HuH-7.5 (cell line): Measurements from ENCODE around the gene ANKRD44.
"Not testable (repeated sequence)": the region's sequence is repeated elsewhere in the genome, so short reads cannot be mapped to it uniquely, and the experiment has no call there.

Experiments
- DNase-seq: peaks from one replicate; pipeline ENCODE4 v3.0.0; 2011; ENCODE audit warnings: low spot score

The ANKRD44 gene

DNA sequence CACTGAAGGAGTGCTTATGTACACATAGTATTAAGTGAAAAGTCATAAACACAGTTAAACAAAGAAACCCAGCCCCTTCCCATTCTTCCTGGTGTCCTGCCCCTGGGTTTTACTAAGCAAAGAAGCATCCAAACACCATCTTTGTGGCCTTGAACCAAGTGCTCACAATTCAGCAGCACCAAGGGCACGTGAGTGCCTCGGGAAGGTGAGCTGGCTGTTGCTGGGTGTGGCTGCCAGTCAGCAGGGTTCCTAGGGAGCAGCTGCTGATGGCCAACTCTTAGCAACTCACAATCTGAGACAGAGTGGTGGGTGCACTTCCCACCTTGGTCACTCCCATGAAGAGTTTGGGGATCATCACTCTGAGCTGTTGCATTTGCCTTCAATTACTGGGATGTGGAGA, 286.4 kb downstream of the ANKRD44 start:
- no peak for DNase-seq

GRCh38 chr2:197020921-197021320, 289.7 kb downstream of the ANKRD44 start:
- not testable (repeated sequence) for DNase-seq

DNA sequence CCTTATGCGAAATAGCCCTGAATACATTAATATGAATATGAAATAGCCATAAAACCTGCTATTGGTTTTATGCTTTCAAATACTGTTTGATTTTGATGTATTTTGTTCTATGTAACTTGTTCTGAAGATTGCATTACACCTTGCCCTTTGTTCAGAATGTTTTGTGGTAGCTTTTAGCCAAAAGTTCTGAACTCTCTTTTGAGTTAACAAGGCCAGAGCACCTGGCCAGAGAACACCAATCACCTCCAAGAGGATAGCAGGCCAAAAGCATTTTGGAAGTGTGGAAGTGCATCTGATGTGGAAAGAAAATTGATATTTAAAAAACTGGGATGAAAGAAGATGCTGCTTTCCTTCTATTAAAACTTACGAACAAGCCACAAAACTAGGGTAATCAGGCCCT, 297.5 kb downstream of the ANKRD44 start:
- DNase-seq: no peak

DNA sequence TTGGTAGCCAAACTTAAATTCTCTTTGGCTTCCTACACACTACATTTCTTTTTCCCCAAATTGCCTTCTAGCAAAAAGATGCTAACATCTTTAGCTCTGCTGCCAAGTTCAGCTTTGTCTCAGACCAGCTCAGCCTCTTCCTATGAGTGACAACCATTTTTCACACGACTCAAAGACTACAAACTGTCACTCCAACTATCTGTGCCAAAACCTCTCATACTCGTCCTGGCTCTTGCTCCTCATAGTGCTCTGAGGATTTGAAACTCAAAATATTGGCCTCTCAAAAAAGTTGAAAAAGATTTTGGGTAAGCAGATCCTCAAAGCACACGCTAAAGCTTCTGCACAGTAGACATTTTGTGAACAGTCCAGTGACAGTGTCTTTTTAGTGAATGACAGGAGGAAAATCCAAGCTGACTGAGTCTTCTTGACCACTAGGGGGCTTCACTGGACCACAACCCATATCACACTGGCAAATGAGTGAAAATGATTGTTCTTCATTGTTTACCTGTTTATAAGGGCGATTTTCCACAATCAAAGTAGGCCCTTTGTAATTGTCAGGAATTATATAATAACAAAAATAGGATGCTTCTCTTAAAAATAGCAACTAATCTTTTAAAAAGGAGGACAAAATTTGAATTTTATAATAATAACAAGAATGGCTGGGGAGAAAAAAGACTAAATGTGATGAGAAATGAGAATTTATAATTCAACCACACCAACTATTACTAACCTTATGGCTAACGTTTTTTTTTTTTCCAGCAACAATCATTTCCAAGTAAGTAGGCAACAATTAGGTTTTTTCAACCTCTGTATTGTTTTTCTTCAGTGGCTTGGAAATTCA, 298.6 kb downstream of the ANKRD44 start:
- DNase-seq: peak; percentile 63

- no peak for DNase-seq
Measured at GRCh38 chr2:197011021-197011417, 299.6 kb downstream of the ANKRD44 start.

- DNase-seq: no peak
Measured at GRCh38 chr2:197010200-197011020, 300.2 kb downstream of the ANKRD44 start.

DNA sequence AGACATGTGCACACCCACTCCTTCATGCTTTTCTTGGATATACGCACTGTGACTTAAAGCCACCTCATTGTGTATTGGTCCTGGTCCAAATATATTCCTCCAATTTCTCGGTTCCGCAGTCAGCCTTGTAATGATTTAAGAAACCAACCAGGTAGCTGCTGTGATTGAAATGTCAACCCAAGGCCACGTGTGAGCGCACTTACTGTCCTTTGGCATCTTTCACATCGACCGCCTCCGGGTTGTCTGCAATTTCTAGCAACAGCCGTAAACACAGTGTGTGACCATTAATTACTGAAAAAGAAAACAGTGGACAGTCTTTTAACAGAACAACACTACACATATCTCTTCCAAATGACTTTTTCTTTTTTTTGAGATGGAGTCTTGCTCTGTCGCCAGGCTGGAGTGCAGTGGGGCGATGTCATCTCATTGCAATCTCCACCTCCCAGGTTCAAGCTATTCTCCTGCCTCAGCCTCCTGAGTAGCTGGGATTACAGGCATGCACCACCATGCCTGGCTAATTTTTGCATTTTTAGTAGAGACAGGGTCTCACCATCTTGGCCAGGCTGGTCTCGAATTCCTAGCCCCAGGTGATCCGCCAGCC, 301.7 kb downstream of the ANKRD44 start:
- not testable (repeated sequence) for DNase-seq

DNA sequence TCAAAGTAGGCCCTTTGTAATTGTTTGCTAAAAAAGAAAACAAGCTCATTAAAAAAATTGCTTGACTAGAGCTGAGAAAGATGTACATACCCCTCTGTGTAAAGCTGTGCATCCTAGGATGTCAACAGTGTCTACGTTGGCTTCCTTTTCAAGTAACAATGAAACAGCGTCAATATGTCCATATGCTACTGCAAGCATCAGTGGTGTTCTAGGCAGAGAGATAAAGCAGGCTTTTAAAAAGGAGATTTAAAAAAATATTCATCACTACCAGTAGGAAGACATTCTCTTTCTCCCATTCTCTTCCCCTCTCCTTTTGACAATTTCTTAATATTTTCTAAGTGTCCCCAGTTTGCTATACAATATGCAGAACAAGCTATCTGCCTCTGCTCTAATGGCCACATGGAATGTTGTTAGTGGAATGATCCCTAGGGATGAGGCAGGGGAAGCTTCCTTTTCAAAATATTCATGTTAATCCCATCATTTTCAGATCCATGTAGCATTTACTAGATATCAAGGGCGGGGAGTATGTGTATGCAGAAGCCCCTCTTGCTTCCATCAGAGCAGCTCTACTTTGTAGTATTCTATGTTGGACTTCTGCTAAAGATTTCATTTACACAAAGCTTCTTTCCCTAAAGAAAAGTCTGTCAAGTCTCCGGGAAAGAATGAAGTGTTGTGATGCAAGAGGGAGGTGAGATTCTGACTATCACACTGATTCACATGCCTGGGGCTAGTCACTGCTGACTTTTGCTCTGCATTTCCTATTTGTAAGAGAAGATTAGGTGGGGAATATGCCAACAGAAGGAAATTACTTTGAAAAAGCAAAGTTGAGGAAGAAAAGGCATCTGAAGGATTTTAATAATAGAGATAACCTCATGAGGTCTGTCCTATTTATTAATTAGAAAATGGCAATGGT, 302.6 kb downstream of the ANKRD44 start:
- no peak for DNase-seq

DNA sequence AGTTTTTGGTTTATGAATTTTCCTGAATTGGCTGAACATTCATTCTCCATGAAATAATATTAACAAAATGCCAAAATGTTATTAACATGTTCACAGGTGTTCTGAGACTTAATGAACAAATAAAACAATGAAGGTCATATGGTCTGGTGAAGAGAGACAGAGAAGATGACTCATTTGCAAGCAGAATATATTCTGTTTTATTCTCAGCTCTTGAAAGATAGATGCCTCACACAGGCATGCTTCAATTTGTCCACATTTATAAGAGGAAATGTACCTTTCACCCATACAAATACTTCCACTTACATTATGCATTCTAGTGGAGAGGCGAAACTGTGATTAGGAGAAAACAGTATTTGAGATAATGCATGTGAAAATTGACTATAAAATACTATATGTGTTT, 308.7 kb downstream of the ANKRD44 start:
- DNase-seq: no peak

DNA sequence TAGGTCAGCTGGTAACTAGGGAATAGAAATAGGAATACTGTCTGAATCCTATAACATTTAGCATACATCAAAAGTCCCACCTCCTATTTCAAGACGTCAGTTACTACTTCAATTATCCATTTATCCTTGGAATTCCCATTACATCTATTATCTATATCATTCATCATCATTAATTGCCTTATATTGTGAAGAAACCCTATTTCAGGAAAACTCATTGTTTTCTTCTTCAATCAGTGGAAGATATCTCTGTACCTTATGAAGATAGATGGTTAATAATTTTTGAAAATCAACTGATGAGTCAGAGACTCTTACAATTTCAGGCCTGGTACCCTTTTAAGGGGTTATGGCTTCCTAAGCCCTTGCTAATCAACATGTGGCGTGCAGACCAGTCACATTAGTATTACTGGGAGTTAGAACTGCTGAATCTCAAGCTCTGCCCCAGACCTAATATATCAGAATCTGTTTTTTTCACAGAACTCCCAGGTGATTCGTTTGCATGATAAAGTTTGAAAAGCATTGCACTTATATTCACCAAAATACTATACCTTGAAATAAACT, 314.7 kb downstream of the ANKRD44 start:
- DNase-seq: no peak

DNA sequence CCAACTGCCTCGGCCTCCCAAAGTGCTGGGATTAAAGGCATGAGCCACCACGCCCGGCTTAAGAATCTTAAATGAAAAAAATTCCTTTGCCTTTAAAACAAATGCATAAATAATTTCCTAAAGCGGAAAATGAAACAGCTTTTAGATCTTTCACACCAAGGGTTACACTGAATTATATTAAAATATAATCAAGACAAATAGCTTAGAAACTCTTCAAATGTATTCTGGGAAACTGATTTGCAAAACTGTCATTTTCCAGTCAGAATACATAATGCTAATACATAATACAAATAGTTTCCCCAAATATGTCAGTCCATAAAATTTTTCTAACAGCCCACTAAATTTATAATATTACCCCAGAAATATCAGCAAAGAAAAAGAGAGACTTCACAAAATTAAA, 315.8 kb downstream of the ANKRD44 start:
- no peak for DNase-seq

GRCh38 chr2:196993617-196994016, 317.0 kb downstream of the ANKRD44 start:
- no peak for DNase-seq

GRCh38 chr2:196992466-196992865, 318.1 kb downstream of the ANKRD44 start:
- no peak for DNase-seq

- DNase-seq: no peak
Measured at GRCh38 chr2:196990788-196991461, 319.7 kb downstream of the ANKRD44 start.

DNA sequence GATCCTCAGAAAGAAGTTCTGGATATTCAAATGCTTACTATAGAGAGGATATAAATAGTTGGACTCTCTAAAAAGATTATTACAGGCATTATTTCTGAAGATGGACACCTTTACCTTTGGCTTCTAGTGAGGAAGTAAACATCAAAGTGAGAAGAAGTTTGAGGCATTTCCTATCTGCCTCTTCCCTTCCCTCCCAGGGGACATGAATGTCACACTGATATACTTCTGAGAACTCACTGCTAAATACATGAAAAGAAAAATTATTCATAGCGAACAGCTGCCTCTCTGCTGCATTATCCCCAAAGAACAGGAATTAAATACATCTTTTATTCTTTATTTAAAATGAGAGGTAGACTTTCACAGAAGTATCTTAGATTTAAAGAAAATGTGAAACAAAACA, 320.5 kb downstream of the ANKRD44 start:
- DNase-seq: no peak

DNA sequence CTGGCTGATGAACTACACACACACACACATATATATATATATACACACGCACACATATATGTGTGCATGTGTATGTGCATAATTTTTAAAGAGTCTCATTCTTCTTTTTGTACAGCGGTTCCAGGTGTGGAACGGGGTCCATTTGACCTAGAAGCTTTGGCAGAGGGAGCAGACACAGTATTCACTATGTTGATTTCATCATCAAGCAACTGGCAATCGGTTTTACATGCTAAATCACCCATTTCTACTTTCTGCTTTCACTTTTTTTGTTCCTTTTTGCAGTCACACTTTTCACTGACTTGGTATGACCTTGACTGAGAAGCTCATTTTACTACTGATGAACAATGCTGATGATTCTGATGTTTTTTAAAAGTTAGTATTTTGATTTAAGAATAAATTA, 321.1 kb downstream of the ANKRD44 start:
- no peak for DNase-seq

DNA sequence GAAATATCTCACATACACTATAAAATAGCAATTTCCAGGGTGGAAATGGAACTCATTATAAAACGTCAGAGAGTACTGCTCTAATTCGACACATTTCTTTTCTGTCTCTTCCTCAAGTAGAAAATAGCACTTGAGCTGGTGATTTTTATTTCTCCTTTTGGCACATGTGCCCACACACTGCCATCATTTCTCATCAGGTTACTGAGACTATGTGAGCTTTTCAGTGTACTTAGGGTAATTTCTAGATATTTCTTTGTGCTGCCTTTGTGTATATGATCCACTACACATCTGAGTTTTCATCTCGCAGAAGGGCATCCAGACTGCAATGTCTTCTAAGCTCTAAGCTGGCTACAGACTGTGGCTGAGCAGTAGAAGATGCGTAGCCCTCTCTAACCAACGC, 321.9 kb downstream of the ANKRD44 start:
- no peak for DNase-seq

- DNase-seq: no peak
Measured at GRCh38 chr2:196987649-196988364, 322.8 kb downstream of the ANKRD44 start.

DNA sequence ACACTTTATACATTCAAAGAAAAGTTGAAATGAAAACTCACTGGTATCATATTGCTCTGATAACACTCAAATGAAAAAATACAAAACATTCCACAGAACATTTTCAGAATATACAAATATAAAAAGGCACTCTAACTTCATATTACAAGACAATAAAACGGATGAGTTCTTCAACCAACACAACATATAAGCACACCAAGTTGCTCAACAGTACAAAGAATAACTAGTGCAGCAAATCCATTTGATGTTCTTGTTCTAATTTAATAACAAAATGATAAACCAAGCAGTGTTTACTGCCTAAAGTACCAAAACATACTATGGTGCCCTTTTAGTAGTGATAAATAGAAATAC, 323.3 kb downstream of the ANKRD44 start:
- no peak for DNase-seq

GRCh38 chr2:196985511-196986183, 324.9 kb downstream of the ANKRD44 start:
- DNase-seq: no peak
